HUES64 (cell line): ENCODE measurements around the gene TERT.
A peak's percentile ranks its signal among the peaks of the same experiment; 100 is the strongest.

Source experiments
- H3K27ac ChIP-seq: 2 replicates; pipeline ENCODE4 v1.7.0; 2013; ENCODE audit warnings: low read depth, low read length, inconsistent platforms
- H3K27me3 ChIP-seq: 2 replicates; pipeline ENCODE4 v1.6.1; 2013; ENCODE audit warnings: mild to moderate bottlenecking, low read length; ENCODE audit not compliant: insufficient read depth
- H3K36me3 ChIP-seq: 2 replicates; pipeline ENCODE4 v1.6.1; 2013; ENCODE audit warnings: mild to moderate bottlenecking, low read length; ENCODE audit not compliant: insufficient read depth
- H3K4me1 ChIP-seq: 2 replicates; pipeline ENCODE4 v1.6.1; 2013; ENCODE audit warnings: mild to moderate bottlenecking, low read length, moderate library complexity; ENCODE audit not compliant: insufficient read depth
- H3K4me3 ChIP-seq: 2 replicates; pipeline ENCODE4 v1.5.1; 2013; ENCODE audit warnings: mild to moderate bottlenecking, low read length, moderate library complexity
- H3K9ac ChIP-seq: 2 replicates; pipeline ENCODE4 v1.6.1; 2013; ENCODE audit warnings: mild to moderate bottlenecking, low read depth, low read length
- H3K9me3 ChIP-seq: 2 replicates; pipeline ENCODE4 v1.6.1; 2013; ENCODE audit warnings: low read depth, low read length; ENCODE audit not compliant: insufficient read depth
- WGBS: fragments of 150-250, 120-280 bp; methylation state at CpG from one replicate; pipeline ENCODE4 v1.1.7; 2013; ENCODE audit warnings: missing lambda C conversion rate; 5-methylcytosine and 5-hydroxymethylcytosine counted together

The TERT gene

GRCh38 chr5:1299961-1300360, 5.1 kb upstream of the TERT start:
- H3K4me1 ChIP-seq: no peaks in the 10 kb centered on the region
- 92% methylated on average over 17 of the region's 17 CpGs for WGBS
- peaks cover 18% of the 10 kb centered on the region for H3K27me3 ChIP-seq
- H3K4me3 ChIP-seq: no peak overlapping the region
- no peaks in the 10 kb centered on the region for H3K9me3 ChIP-seq
- H3K27ac ChIP-seq: no peak overlapping the region
- H3K36me3 ChIP-seq: no peaks in the 10 kb centered on the region
- H3K9ac ChIP-seq: no peak overlapping the region

- Histone ChIP-seq H3K36me3 (no peaks in the 10 kb centered on the region), H3K9ac (no peak overlapping the region), H3K4me3 (no peak overlapping the region), H3K27me3 (peaks cover 18% of the 10 kb centered on the region), H3K27ac (no peak overlapping the region), H3K4me1 (no peaks in the 10 kb centered on the region), H3K9me3 (no peaks in the 10 kb centered on the region)
- WGBS: 93% methylated on average over 9 of the region's 9 CpGs
Measured at GRCh38 chr5:1299511-1299850, 4.6 kb upstream of the TERT start.

GRCh38 chr5:1298723-1299510, 4.0 kb upstream of the TERT start:
- Histone ChIP-seq H3K9me3 (no peaks in the 10 kb centered on the region), H3K27ac (no peak overlapping the region), H3K36me3 (no peaks in the 10 kb centered on the region), H3K4me1 (no peaks in the 10 kb centered on the region), H3K9ac (no peak overlapping the region), H3K4me3 (no peak overlapping the region), H3K27me3 (peaks cover 18% of the 10 kb centered on the region)
- 93% methylated on average over 33 of the region's 33 CpGs for WGBS

GRCh38 chr5:1298067-1298551, 3.2 kb upstream of the TERT start:
- 93% methylated on average over 19 of the region's 19 CpGs for WGBS
- Histone ChIP-seq H3K9me3 (no peaks in the 10 kb centered on the region), H3K27ac (no peak overlapping the region), H3K4me3 (no peak overlapping the region), H3K27me3 (peaks cover 18% of the 10 kb centered on the region), H3K4me1 (no peaks in the 10 kb centered on the region), H3K9ac (no peak overlapping the region), H3K36me3 (no peaks in the 10 kb centered on the region)

- 86% methylated on average over 4 of the region's 4 CpGs for WGBS
- Histone ChIP-seq H3K4me1 (no peaks in the 10 kb centered on the region), H3K27ac (no peak overlapping the region), H3K27me3 (peaks cover 18% of the 10 kb centered on the region), H3K9me3 (no peaks in the 10 kb centered on the region), H3K9ac (no peak overlapping the region), H3K4me3 (no peak overlapping the region), H3K36me3 (no peaks in the 10 kb centered on the region)
Measured at GRCh38 chr5:1297243-1297642, 2.4 kb upstream of the TERT start.

GRCh38 chr5:1295650-1296037, 776 bp upstream of the TERT start:
- Histone ChIP-seq H3K27ac (no peak overlapping the region), H3K4me3 (peak overlapping the region; percentile 53), H3K36me3 (no peaks in the 10 kb centered on the region), H3K9me3 (no peaks in the 10 kb centered on the region), H3K4me1 (no peaks in the 10 kb centered on the region), H3K27me3 (peaks cover 18% of the 10 kb centered on the region), H3K9ac (peak overlapping the region; percentile 54; the same call in 1 of the 2 replicates)
- 62% methylated on average over 22 of the region's 22 CpGs for WGBS

- H3K4me1 ChIP-seq: no peaks in the 10 kb centered on the region
- WGBS: 33% methylated on average over 69 of the region's 69 CpGs
- H3K4me3 ChIP-seq: peak overlapping the region; percentile 53
- H3K9me3 ChIP-seq: no peaks in the 10 kb centered on the region
- peak overlapping the region; percentile 77 for H3K9ac ChIP-seq
- peaks cover 18% of the 10 kb centered on the region for H3K27me3 ChIP-seq
- no peaks in the 10 kb centered on the region for H3K36me3 ChIP-seq
- H3K27ac ChIP-seq: no peak overlapping the region
Measured at GRCh38 chr5:1294206-1294834, 548 bp downstream of the TERT start.

GRCh38 chr5:1293416-1294205, 1.3 kb downstream of the TERT start:
- no peaks in the 10 kb centered on the region for H3K9me3 ChIP-seq
- H3K4me3 ChIP-seq: no peak overlapping the region
- H3K27ac ChIP-seq: no peak overlapping the region
- no peaks in the 10 kb centered on the region for H3K4me1 ChIP-seq
- peaks cover 18% of the 10 kb centered on the region for H3K27me3 ChIP-seq
- no peak overlapping the region for H3K9ac ChIP-seq
- WGBS: 94% methylated on average over 60 of the region's 60 CpGs
- peaks cover 5% of the 10 kb centered on the region for H3K36me3 ChIP-seq

GRCh38 chr5:1292846-1293415, 1.9 kb downstream of the TERT start:
- Histone ChIP-seq H3K27ac (no peak overlapping the region), H3K9me3 (no peaks in the 10 kb centered on the region), H3K4me1 (no peaks in the 10 kb centered on the region), H3K27me3 (peaks cover 18% of the 10 kb centered on the region), H3K4me3 (no peak overlapping the region), H3K36me3 (peaks cover 12% of the 10 kb centered on the region), H3K9ac (no peak overlapping the region)
- WGBS: 94% methylated on average over 30 of the region's 30 CpGs

GRCh38 chr5:1292139-1292538, 2.7 kb downstream of the TERT start:
- Histone ChIP-seq H3K4me1 (no peaks in the 10 kb centered on the region), H3K9me3 (no peaks in the 10 kb centered on the region), H3K4me3 (no peak overlapping the region), H3K9ac (no peak overlapping the region), H3K27ac (no peak overlapping the region), H3K36me3 (peaks cover 15% of the 10 kb centered on the region), H3K27me3 (peaks cover 16% of the 10 kb centered on the region)
- 88% methylated on average over 6 of the region's 6 CpGs for WGBS

GRCh38 chr5:1291611-1292080, 3.2 kb downstream of the TERT start:
- Histone ChIP-seq H3K4me1 (no peaks in the 10 kb centered on the region), H3K36me3 (peaks cover 17% of the 10 kb centered on the region), H3K27ac (no peak overlapping the region), H3K9ac (no peak overlapping the region), H3K9me3 (no peaks in the 10 kb centered on the region), H3K27me3 (peaks cover 14% of the 10 kb centered on the region), H3K4me3 (no peak overlapping the region)
- 94% methylated on average over 24 of the region's 24 CpGs for WGBS
